Measurements from ENCODE around the gene TAGLN3. TPM values are rescaled to one million over a fixed set of nuclear protein-coding genes. Genes with fewer than 3 reads are reported as not detected.

Gene TAGLN3
- total and polyA plus RNA-seq, 7 donors, result 0.21 to 0.66 TPM; not detected in 5

DNA sequence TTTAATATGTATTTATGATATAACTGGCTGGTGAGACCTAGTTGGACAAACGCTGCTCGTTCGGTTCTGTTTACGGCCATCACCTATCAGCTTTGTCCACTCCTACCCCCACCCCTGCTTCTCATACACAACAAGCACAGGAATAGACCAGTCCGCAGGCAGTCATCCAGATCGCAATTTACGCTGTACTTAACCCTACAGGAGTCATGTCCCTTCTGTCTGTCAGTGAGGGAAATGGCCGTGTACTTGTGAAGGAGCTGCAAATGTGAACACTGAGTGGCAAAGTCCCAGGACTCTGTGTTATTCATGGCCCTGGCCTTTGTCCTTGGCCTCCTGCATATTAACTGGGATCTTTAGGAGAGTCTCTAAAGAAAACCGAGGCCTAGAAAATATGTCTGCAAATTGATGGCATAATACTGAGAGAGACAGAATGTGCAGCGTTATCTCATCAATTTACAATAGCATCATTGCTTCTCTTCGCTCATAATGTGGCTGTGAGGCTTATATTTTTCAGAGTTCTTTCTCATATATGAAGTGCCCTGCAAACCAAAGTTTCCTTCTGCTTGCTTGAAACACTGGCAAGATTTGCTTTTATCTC is 27.1 kb upstream of the TAGLN3 start:
- Histone ChIP-seq H3K36me3 (ENCODE audit: insufficient read depth in 1 of 2, low read depth in 1 of 2) (peaks cover 0 to 6% of the 10 kb centered on the region in 2 donors), H3K9me3 (no peaks in the 10 kb centered on the region), H3K4me3 (no peak overlapping the region), H3K27ac (no peak overlapping the region), H3K4me1 (peaks cover 3% of the 10 kb centered on the region), H3K27me3 (ENCODE audit: insufficient read depth in 3 of 3, low read length in 2 of 3) (no peaks in the 10 kb centered on the region)
- DNase-seq (no peak), ATAC-seq (peak; percentile 52 to 81 (median 68))
- intact Hi-C loops (cut with DNase I), result loop anchor here in 1 of 2 donors (5.0 kb wide), 1 partner anchor 304 kb away; no protein-coding TSS in a partner anchor
- WGBS, 3 donors, result 60 to 67% (median 62%) methylated on average over 11 of the region's 11 CpGs
- TF ChIP-seq, protein P1, sequence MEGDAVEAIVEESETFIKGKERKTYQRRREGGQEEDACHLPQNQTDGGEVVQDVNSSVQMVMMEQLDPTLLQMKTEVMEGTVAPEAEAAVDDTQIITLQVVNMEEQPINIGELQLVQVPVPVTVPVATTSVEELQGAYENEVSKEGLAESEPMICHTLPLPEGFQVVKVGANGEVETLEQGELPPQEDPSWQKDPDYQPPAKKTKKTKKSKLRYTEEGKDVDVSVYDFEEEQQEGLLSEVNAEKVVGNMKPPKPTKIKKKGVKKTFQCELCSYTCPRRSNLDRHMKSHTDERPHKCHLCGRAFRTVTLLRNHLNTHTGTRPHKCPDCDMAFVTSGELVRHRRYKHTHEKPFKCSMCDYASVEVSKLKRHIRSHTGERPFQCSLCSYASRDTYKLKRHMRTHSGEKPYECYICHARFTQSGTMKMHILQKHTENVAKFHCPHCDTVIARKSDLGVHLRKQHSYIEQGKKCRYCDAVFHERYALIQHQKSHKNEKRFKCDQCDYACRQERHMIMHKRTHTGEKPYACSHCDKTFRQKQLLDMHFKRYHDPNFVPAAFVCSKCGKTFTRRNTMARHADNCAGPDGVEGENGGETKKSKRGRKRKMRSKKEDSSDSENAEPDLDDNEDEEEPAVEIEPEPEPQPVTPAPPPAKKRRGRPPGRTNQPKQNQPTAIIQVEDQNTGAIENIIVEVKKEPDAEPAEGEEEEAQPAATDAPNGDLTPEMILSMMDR (IDR thresholded peaks at IDR 0.05), result no peak

DNA sequence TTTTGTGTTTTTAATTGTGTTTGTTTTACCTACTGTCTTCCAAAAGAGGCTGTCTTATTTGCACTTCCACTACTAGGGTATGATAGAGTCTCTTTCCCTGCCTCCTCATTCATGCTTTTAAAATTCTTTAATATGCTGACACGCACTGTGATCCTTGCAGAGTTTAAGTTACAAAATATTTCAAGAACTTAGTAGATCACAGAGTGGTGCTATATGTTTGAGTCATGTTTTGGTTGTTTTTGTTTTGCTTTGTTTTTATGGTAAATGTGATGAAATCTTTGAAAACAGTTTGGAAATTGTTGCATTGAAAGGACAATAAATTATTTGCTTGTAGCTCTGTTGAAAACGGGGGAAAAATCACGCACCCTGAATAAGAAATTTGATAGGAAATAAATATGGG is 25.8 kb upstream of the TAGLN3 start:
- H3K27ac ChIP-seq, result no peak overlapping the region
- TF ChIP-seq, protein P1 (IDR thresholded peaks at IDR 0.05), result no peak
- intact Hi-C loops (cut with DNase I), result loop anchor here in 1 of 2 donors (5.0 kb wide), 1 partner anchor 306 kb away; no protein-coding TSS in a partner anchor
- no peak overlapping the region for H3K4me3 ChIP-seq
- no peaks in the 10 kb centered on the region for H3K9me3 ChIP-seq
- no peak for DNase-seq
- peaks cover 0 to 6% of the 10 kb centered on the region in 2 donors for H3K36me3 ChIP-seq (ENCODE audit: insufficient read depth in 1 of 2, low read depth in 1 of 2)
- no peaks in the 10 kb centered on the region for H3K27me3 ChIP-seq (ENCODE audit: insufficient read depth in 3 of 3, low read length in 2 of 3)
- no peak for ATAC-seq
- WGBS, 3 donors, result 50 to 89% (median 69%) methylated on average over 3 of the region's 3 CpGs
- peaks cover 3% of the 10 kb centered on the region for H3K4me1 ChIP-seq

DNA sequence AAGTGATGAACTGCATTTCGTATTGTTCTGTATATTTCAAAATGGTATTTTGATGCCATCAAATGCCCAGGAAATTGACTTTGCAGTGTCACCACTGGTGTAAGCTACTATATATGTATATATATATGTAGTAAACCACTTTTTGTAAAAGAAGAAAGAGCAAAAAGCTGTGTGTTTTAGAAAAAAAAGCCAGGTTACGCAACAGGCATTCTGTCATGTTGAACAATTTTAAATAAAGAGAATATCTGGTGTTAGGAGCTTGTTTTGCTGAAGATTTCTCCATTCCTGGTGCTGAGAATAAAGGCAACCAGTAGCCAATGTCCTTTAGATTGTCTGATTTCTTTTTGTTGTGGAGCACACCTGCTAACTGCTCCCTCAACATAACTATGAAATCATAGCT is 23.6 kb upstream of the TAGLN3 start:
- WGBS, 3 donors, result 80 to 93% (median 92%) methylated on average over 2 of the region's 2 CpGs
- TF ChIP-seq, protein P1 (IDR thresholded peaks at IDR 0.05), result no peak

DNA sequence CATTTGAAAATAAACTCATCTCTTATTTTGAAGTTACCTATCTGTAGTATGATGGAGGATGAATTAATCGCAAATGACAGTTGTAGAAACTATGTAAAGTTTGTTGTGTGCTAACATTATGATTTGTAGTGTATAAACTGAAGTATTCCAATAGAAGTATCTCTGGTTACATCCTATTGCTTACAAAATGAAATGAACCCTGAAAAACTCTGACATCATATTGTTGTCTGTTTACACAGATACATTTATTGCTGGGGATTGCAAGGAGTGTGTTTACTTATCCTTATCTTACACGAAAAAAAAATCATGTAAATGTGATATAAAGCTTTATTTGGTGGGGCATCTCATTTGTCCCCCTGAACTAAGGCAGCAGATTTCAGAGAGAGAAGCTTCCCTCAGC is 22.5 kb upstream of the TAGLN3 start:
- DNase-seq (no peak), ATAC-seq (no peak)
- Histone ChIP-seq H3K27ac (no peak overlapping the region), H3K36me3 (ENCODE audit: insufficient read depth in 1 of 2, low read depth in 1 of 2) (peaks cover 0 to 6% of the 10 kb centered on the region in 2 donors), H3K4me1 (peaks cover 9% of the 10 kb centered on the region), H3K9me3 (no peaks in the 10 kb centered on the region), H3K27me3 (ENCODE audit: insufficient read depth in 3 of 3, low read length in 2 of 3) (no peaks in the 10 kb centered on the region), H3K4me3 (no peak overlapping the region)
- TF ChIP-seq, protein P1 (IDR thresholded peaks at IDR 0.05), result no peak
- intact Hi-C loops (cut with DNase I), result no loop called here
- 75 to 88% (median 78%) methylated on average over 2 of the region's 2 CpGs for WGBS, 3 donors

More for the DNA sequence above, 23.6 kb upstream of the TAGLN3 start:
- Histone ChIP-seq H3K4me1 (peaks cover 7% of the 10 kb centered on the region), H3K36me3 (ENCODE audit: insufficient read depth in 1 of 2, low read depth in 1 of 2) (peaks cover 0 to 6% of the 10 kb centered on the region in 2 donors), H3K9me3 (no peaks in the 10 kb centered on the region), H3K27ac (no peak overlapping the region), H3K4me3 (no peak overlapping the region), H3K27me3 (ENCODE audit: insufficient read depth in 3 of 3, low read length in 2 of 3) (no peaks in the 10 kb centered on the region)
- intact Hi-C loops (cut with DNase I), result no loop called here
- DNase-seq (no peak), ATAC-seq (no peak)
